MM.1S (cell line): ENCODE results near the gene CLSTN1.

Experiments used
- EZH2 ChIP-seq: fragments of 300-600 bp; sonication (generic); optimal IDR thresholded peaks from 2 replicates; pipeline ENCODE3; 2017; ENCODE audit warnings: low read depth, mild to moderate bottlenecking, antibody characterized with exemption, low read length, mixed read lengths
- EZH2phosphoT487 ChIP-seq: fragments of 300-600 bp; sonication (generic); IDR thresholded peaks from 2 replicates; pipeline ENCODE4 v1.6.1; 2018; ENCODE audit warnings: antibody characterized with exemption, low read length
- TF ChIP-seq, protein P1 (sequence below): fragments of 300-600 bp; sonication (generic); IDR thresholded peaks from 2 replicates; pipeline ENCODE4 v1.5.1; 2016; ENCODE audit warnings: antibody characterized with exemption, low read length, mixed read lengths

- TF ChIP-seq, protein P1, sequence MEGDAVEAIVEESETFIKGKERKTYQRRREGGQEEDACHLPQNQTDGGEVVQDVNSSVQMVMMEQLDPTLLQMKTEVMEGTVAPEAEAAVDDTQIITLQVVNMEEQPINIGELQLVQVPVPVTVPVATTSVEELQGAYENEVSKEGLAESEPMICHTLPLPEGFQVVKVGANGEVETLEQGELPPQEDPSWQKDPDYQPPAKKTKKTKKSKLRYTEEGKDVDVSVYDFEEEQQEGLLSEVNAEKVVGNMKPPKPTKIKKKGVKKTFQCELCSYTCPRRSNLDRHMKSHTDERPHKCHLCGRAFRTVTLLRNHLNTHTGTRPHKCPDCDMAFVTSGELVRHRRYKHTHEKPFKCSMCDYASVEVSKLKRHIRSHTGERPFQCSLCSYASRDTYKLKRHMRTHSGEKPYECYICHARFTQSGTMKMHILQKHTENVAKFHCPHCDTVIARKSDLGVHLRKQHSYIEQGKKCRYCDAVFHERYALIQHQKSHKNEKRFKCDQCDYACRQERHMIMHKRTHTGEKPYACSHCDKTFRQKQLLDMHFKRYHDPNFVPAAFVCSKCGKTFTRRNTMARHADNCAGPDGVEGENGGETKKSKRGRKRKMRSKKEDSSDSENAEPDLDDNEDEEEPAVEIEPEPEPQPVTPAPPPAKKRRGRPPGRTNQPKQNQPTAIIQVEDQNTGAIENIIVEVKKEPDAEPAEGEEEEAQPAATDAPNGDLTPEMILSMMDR = no peak
- TF ChIP-seq EZH2 (no peak), EZH2phosphoT487 (no peak)
These were observed 18.7 kb downstream of the CLSTN1 start for GRCh38 chr1:9805006-9805508.
